KMS-11 (cell line): ENCODE data around the gene TAC1.

Experiments
- H2AFZ ChIP-seq: fragments of 200-600 bp; sonication (generic); 2 replicates; pipeline ENCODE4 v1.6.1; 2016; ENCODE audit warnings: antibody characterized with exemption, mixed run types, low read depth
- H3K27ac ChIP-seq: fragments of 200-600 bp; sonication (generic); 2 replicates; pipeline ENCODE4 v1.6.1; 2016; ENCODE audit warnings: mild to moderate bottlenecking, mixed run types
- H3K27me3 ChIP-seq: fragments of 200-600 bp; sonication (generic); 2 replicates; pipeline ENCODE4 v1.6.1; 2017; ENCODE audit warnings: mild to moderate bottlenecking, low read depth, mixed run types, moderate library complexity; ENCODE audit not compliant: insufficient read depth
- H3K36me3 ChIP-seq: fragments of 200-600 bp; sonication (generic); 2 replicates; pipeline ENCODE4 v1.6.1; 2017; ENCODE audit warnings: mild to moderate bottlenecking, mixed run types; ENCODE audit not compliant: insufficient read depth
- H3K4me1 ChIP-seq: fragments of 200-600 bp; sonication (generic); 2 replicates; pipeline ENCODE4 v1.6.1; 2016; ENCODE audit warnings: mild to moderate bottlenecking, low read depth, mixed run types; ENCODE audit not compliant: poor library complexity, severe bottlenecking
- H3K4me2 ChIP-seq: fragments of 200-600 bp; sonication (generic); 2 replicates; pipeline ENCODE4 v1.7.0; 2016; ENCODE audit warnings: mild to moderate bottlenecking, mixed run types
- H3K4me3 ChIP-seq: fragments of 200-600 bp; sonication (generic); IDR thresholded peaks from 2 replicates; pipeline ENCODE4 v1.6.1; 2017; ENCODE audit warnings: low read depth, low read length, mixed read lengths; ENCODE audit not compliant: insufficient read depth
- H3K79me2 ChIP-seq: fragments of 200-600 bp; sonication (generic); 2 replicates; pipeline ENCODE4 v1.6.1; 2016; ENCODE audit warnings: low read depth, mixed run types; ENCODE audit not compliant: insufficient read depth
- H3K9ac ChIP-seq: fragments of 200-600 bp; sonication (generic); 2 replicates; pipeline ENCODE4 v1.6.1; 2016; ENCODE audit warnings: mild to moderate bottlenecking, mixed run types
- H4K20me1 ChIP-seq: fragments of 200-600 bp; sonication (generic); 2 replicates; pipeline ENCODE4 v1.6.1; 2016; ENCODE audit warnings: mild to moderate bottlenecking, mixed run types; ENCODE audit not compliant: insufficient read depth
- CTCF ChIP-seq: fragments of 200-600 bp; sonication (generic); conservative IDR thresholded peaks from 2 replicates; pipeline ENCODE4 v1.6.1; 2017; ENCODE audit warnings: low read depth, mild to moderate bottlenecking, antibody characterized with exemption, low read length, moderate library complexity, mixed read lengths

Gene TAC1

GRCh38 chr7:97731736-97732564 lies at the start of gene TAC1:
TSS of gene TAC1 (plus strand) at chr7:97732086. CDS start at chr7:97732613, 527 bp downstream.
- TF ChIP-seq CTCF: no peak

GRCh38 chr7:97685952-97686351 lies 45.9 kb upstream of the TAC1 start:
- H3K79me2 ChIP-seq: no peaks in the 10 kb centered on the region
- no peak overlapping the region for H2AFZ ChIP-seq
- no peak overlapping the region for H3K4me3 ChIP-seq
- no peaks in the 10 kb centered on the region for H3K27me3 ChIP-seq
- H3K9ac ChIP-seq: no peak overlapping the region
- H3K4me2 ChIP-seq: no peak overlapping the region
- no peaks in the 10 kb centered on the region for H4K20me1 ChIP-seq
- no peaks in the 10 kb centered on the region for H3K36me3 ChIP-seq
- no peaks in the 10 kb centered on the region for H3K4me1 ChIP-seq
- H3K27ac ChIP-seq: no peak overlapping the region
- no peak for TF ChIP-seq CTCF

More at GRCh38 chr7:97731736-97732564, at the start of gene TAC1:
- Histone ChIP-seq H4K20me1 (no peaks in the 10 kb centered on the region), H3K36me3 (no peaks in the 10 kb centered on the region), H3K79me2 (no peaks in the 10 kb centered on the region), H3K4me1 (no peaks in the 10 kb centered on the region), H3K27me3 (no peaks in the 10 kb centered on the region), H3K4me2 (no peak within 1 kb of the TSS), H3K4me3 (no peak within 1 kb of the TSS), H2AFZ (no peak within 1 kb of the TSS), H3K27ac (no peak within 1 kb of the TSS), H3K9ac (no peak within 1 kb of the TSS)

GRCh38 chr7:97693586-97693985 lies 38.3 kb upstream of the TAC1 start:
- no peak for TF ChIP-seq CTCF

GRCh38 chr7:97694355-97694754 lies 37.5 kb upstream of the TAC1 start:
- Histone ChIP-seq H3K79me2 (no peaks in the 10 kb centered on the region), H3K36me3 (no peaks in the 10 kb centered on the region), H4K20me1 (no peaks in the 10 kb centered on the region), H3K4me3 (no peak overlapping the region), H3K27ac (no peak overlapping the region), H2AFZ (no peak overlapping the region), H3K27me3 (no peaks in the 10 kb centered on the region), H3K9ac (no peak overlapping the region), H3K4me2 (no peak overlapping the region), H3K4me1 (no peaks in the 10 kb centered on the region)
- TF ChIP-seq CTCF: no peak

More at GRCh38 chr7:97693586-97693985, 38.3 kb upstream of the TAC1 start:
- H3K79me2 ChIP-seq: no peaks in the 10 kb centered on the region
- no peaks in the 10 kb centered on the region for H3K4me1 ChIP-seq
- no peak overlapping the region for H3K9ac ChIP-seq
- H2AFZ ChIP-seq: no peak overlapping the region
- H3K4me2 ChIP-seq: no peak overlapping the region
- no peak overlapping the region for H3K4me3 ChIP-seq
- H4K20me1 ChIP-seq: no peaks in the 10 kb centered on the region
- H3K36me3 ChIP-seq: no peaks in the 10 kb centered on the region
- no peak overlapping the region for H3K27ac ChIP-seq
- H3K27me3 ChIP-seq: no peaks in the 10 kb centered on the region
